Measurements from ENCODE around the gene PCDHAC1. TPM values are rescaled to one million over a fixed set of nuclear protein-coding genes. Genes with fewer than 3 reads are reported as not detected.

Gene PCDHAC1
- total RNA-seq, result under 0.01 TPM in 1 of 2 replicates, not detected in the other

GRCh38 chr5:140925806-140926442 is at the start of gene PCDHAC1:
Gene PCDHAC1 (plus strand): TSS chr5:140926299. CDS start chr5:140926893, 594 bp downstream.

GRCh38 chr5:140881889-140882590 is 44.1 kb upstream of the PCDHAC1 start, which contains the start of gene PCDHA13:
Gene PCDHA13 (plus strand): TSS chr5:140882124. CDS start chr5:140882269, 145 bp downstream.

GRCh38 chr5:140966293-140967225 is 40.5 kb downstream of the PCDHAC1 start, which contains the start of gene PCDHAC2:
Gene PCDHAC2 (plus strand): TSS chr5:140966476. CDS start chr5:140966767, 291 bp downstream.

Other genes starting within 250 kb of the PCDHAC1 start
- gene HARS1, start 234.9 kb upstream of the PCDHAC1 start, total RNA-seq, result 81.9 and 89.5 TPM in 2 replicates
- gene HARS2, start 234.8 kb upstream of the PCDHAC1 start, total RNA-seq, result 31.8 and 40.9 TPM in 2 replicates
- gene ZMAT2, start 225.9 kb upstream of the PCDHAC1 start, total RNA-seq, result 49.7 and 59.4 TPM in 2 replicates
- 0.32 TPM in 1 of 2 replicates, not detected in the other for gene PCDHA1, start 140.2 kb upstream of the PCDHAC1 start, total RNA-seq
- gene PCDHA2, start 131.4 kb upstream of the PCDHAC1 start, total RNA-seq, result 0.15 TPM in 1 of 2 replicates, not detected in the other
- under 0.01 and 0.32 TPM in 2 replicates for gene PCDHA3, start 125.2 kb upstream of the PCDHAC1 start, total RNA-seq
- gene PCDHA4, start 119.2 kb upstream of the PCDHAC1 start, total RNA-seq, result 0.32 and 0.61 TPM in 2 replicates
- not detected in 2 replicates for gene PCDHA5, start 104.7 kb upstream of the PCDHAC1 start, total RNA-seq
- under 0.01 and 0.15 TPM in 2 replicates for gene PCDHA6, start 98.3 kb upstream of the PCDHAC1 start, total RNA-seq
- gene PCDHA7, start 92.0 kb upstream of the PCDHAC1 start, total RNA-seq, result 0.15 and 0.32 TPM in 2 replicates
- 0.15 TPM in 1 of 2 replicates, not detected in the other for gene PCDHA8, start 85.1 kb upstream of the PCDHAC1 start, total RNA-seq
- gene PCDHA9, start 77.9 kb upstream of the PCDHAC1 start, total RNA-seq, result under 0.01 and 0.15 TPM in 2 replicates
- under 0.01 and 0.15 TPM in 2 replicates for gene PCDHA10, start 70.4 kb upstream of the PCDHAC1 start, total RNA-seq
- gene PCDHA11, start 57.3 kb upstream of the PCDHAC1 start, total RNA-seq, result under 0.01 TPM in 1 of 2 replicates, not detected in the other
- gene PCDHA12, start 51.0 kb upstream of the PCDHAC1 start, total RNA-seq, result not detected in 2 replicates
- gene PCDHA13, start 44.2 kb upstream of the PCDHAC1 start, total RNA-seq, result 0.15 TPM in 1 of 2 replicates, not detected in the other
- gene PCDHAC2, start 40.2 kb downstream of the PCDHAC1 start, total RNA-seq, result under 0.01 and 0.30 TPM in 2 replicates
- gene PCDHB1, start 125.1 kb downstream of the PCDHAC1 start, total RNA-seq, result not detected in 2 replicates
- under 0.01 and 0.32 TPM in 2 replicates for gene PCDHB2, start 168.3 kb downstream of the PCDHAC1 start, total RNA-seq
- under 0.01 TPM in 1 of 2 replicates, not detected in the other for gene PCDHB3, start 174.2 kb downstream of the PCDHAC1 start, total RNA-seq
- under 0.01 and 0.15 TPM in 2 replicates for gene PCDHB4, start 195.5 kb downstream of the PCDHAC1 start, total RNA-seq
- under 0.01 and 0.46 TPM in 2 replicates for gene PCDHB5, start 208.9 kb downstream of the PCDHAC1 start, total RNA-seq
- not detected in 2 replicates for gene PCDHB6, start 223.8 kb downstream of the PCDHAC1 start, total RNA-seq
- gene PCDHB7, start 246.3 kb downstream of the PCDHAC1 start, total RNA-seq, result under 0.01 TPM in 1 of 2 replicates, not detected in the other

Measured in epithelial cell of umbilical artery (primary cell).